Body of pancreas (tissue), 4 donors: ENCODE measurements around the gene SPRED1.

Source experiments
- POLR2A ChIP-seq, 3 donors: fragments of 450-650 bp; IDR thresholded peaks; one replicate each; pipeline ENCODE4 v1.6.1; 2016; ENCODE audit warnings: antibody characterized with exemption in 3 of 3, mild to moderate bottlenecking in 2 of 3
- TF ChIP-seq, protein P1 (sequence below), 7 experiments: fragments of 450-650 bp in 4 of 7; fragments of 200-600 bp in 3 of 7; sonication (generic) in 3 of 7; IDR thresholded peaks; one replicate each; pipeline ENCODE4 v1.5.1; 2016 to 2019; ENCODE audit warnings: antibody characterized with exemption in 7 of 7

DNA sequence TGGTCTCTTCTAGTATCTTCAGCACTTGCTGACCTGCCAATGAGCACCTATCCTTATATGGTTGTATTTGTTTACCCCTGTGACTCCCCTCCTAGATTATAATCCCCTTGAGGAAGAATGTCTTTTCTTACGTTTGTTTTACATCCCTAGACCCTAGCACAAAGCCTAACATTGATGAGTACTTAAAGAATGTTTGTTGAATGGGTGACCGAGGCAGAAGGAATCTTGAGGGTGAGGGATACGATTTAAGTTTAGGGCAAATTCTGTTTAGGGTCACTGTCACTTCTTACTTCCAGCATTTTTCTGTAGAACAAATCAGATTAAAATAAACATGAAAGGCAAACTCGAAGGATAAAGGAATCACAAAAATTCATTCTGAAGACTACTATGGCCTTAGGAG, 120.4 kb downstream of the SPRED1 start:
- TF ChIP-seq, protein P1, sequence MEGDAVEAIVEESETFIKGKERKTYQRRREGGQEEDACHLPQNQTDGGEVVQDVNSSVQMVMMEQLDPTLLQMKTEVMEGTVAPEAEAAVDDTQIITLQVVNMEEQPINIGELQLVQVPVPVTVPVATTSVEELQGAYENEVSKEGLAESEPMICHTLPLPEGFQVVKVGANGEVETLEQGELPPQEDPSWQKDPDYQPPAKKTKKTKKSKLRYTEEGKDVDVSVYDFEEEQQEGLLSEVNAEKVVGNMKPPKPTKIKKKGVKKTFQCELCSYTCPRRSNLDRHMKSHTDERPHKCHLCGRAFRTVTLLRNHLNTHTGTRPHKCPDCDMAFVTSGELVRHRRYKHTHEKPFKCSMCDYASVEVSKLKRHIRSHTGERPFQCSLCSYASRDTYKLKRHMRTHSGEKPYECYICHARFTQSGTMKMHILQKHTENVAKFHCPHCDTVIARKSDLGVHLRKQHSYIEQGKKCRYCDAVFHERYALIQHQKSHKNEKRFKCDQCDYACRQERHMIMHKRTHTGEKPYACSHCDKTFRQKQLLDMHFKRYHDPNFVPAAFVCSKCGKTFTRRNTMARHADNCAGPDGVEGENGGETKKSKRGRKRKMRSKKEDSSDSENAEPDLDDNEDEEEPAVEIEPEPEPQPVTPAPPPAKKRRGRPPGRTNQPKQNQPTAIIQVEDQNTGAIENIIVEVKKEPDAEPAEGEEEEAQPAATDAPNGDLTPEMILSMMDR (IDR thresholded peaks at IDR 0.05): no peak
- TF ChIP-seq POLR2A (IDR thresholded peaks at IDR 0.05): no peak
